Epithelial cell of proximal tubule (primary cell): ENCODE data around the gene ZNF319. TPM values are rescaled to one million over a fixed set of nuclear protein-coding genes. Genes with fewer than 3 reads are reported as not detected.

Experiments used
- DNase-seq: peaks from one replicate; pipeline ENCODE4 v3.0.0-alpha.2; 2011; ENCODE audit warnings: low read depth
- H3K4me3 ChIP-seq: 2 replicates; pipeline ENCODE4 v1.5.1; 2011; ENCODE audit warnings: low read depth, mild to moderate bottlenecking, low read length
- total RNA-seq: library from RNA; depleted of rRNA; stranded (reverse); fragments of >200 nt; gene quantifications from 2 replicates; pipeline ENCODE4 v1.2.3, GENCODE V29; 2015
- TF ChIP-seq, protein P1 (sequence below): conservative IDR thresholded peaks from 2 replicates; pipeline ENCODE4 v1.5.1; 2012; ENCODE audit warnings: low read depth, mild to moderate bottlenecking, low read length

The ZNF319 gene
- total RNA-seq, 1 donor from 2014 or later, result 9.1 TPM

DNA sequence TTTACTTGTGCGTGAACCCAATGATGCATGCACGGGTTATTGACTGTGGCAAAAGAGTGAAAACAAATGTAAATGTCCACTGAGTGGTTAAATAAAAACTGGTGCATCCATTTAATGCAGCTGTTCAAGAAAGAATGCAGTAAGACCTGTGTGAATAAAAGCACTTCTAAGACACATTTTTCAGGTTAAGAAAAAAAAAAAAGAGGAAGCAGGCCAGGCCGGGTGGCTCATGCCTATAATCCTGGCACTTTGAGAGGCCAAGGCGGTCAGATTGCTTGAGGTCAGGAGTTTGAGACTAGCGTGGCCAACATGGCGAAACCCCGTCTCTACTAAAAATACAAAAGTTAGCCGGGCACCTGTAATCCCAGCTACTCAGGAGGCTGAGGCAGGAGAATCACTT lies 41.4 kb downstream of the ZNF319 start:
- H3K4me3 ChIP-seq, result no peak overlapping the region
- TF ChIP-seq, protein P1, sequence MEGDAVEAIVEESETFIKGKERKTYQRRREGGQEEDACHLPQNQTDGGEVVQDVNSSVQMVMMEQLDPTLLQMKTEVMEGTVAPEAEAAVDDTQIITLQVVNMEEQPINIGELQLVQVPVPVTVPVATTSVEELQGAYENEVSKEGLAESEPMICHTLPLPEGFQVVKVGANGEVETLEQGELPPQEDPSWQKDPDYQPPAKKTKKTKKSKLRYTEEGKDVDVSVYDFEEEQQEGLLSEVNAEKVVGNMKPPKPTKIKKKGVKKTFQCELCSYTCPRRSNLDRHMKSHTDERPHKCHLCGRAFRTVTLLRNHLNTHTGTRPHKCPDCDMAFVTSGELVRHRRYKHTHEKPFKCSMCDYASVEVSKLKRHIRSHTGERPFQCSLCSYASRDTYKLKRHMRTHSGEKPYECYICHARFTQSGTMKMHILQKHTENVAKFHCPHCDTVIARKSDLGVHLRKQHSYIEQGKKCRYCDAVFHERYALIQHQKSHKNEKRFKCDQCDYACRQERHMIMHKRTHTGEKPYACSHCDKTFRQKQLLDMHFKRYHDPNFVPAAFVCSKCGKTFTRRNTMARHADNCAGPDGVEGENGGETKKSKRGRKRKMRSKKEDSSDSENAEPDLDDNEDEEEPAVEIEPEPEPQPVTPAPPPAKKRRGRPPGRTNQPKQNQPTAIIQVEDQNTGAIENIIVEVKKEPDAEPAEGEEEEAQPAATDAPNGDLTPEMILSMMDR, result no peak
- DNase-seq, result no peak

- no peak overlapping the region for H3K4me3 ChIP-seq
- no peak for DNase-seq
- TF ChIP-seq, protein P1, result no peak
Observed at GRCh38 chr16:57958544-57958943, 41.9 kb downstream of the ZNF319 start.

GRCh38 chr16:57957673-57958392 lies 42.6 kb downstream of the ZNF319 start:
- TF ChIP-seq, protein P1, result no peak
- no peak for DNase-seq
- no peak overlapping the region for H3K4me3 ChIP-seq

DNA sequence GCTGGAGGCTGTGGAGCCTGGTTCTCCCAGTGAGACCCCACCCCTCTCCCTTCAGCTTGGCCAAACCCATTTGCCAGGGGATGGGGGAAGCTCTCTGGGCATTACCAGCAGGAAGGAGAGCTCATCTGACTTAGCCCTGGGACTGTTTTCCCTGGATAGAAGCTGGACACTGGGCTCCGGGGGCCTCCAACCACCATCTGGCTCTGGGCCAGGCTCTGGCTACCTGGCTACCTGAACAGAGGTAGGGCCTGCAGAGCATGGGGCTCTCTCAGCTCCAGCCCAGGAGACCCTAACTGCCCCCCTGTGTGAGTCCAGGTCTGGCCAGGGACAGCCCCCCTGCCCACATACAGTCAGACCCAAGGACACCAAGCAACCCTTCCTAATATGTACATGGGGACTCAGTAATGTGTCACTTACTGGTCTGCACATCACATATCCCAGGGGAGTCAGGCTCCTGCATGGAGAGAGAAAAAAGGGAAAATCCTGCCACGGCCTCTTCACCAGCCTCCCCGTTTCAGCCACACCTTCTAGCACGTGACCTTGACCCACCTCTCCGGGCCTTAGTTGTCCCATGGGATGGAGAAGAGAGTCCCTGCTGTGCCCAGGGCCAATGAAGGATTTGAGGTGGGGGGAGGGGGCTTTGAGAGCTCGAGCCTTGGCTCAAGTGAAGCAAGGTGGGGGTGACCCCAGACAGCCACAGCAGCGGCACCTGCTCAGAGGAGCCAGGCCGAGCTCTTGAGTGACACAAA lies 43.4 kb downstream of the ZNF319 start:
- DNase-seq, result no peak
- TF ChIP-seq, protein P1, result no peak
- no peak overlapping the region for H3K4me3 ChIP-seq

DNA sequence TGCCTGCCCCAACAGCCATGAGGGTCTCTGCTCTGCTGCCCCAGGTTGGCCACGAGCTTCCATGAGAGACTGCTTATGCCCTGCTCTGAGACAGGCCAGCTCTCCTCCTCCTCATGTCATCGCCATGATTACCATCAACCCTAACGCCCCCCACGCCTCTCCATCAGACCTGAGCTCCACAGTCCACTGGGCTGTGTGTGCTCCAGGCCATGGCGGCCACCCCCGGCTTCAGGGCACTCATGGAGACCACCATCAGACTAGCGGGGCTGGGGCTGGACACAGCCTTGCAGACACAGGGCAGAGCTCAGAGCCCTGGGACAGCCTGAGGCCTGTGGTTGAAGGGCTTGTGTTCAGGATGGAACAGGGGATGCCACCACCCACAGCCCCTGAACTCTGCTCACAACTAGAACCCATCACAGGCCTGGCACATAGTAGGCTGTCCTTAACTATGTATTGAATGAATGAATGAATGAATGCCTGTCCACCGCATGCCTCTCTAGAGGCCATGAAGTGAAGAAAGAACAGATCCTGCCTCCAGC lies 44.1 kb downstream of the ZNF319 start:
- no peak overlapping the region for H3K4me3 ChIP-seq
- TF ChIP-seq, protein P1, result no peak
- DNase-seq, result no peak

DNA sequence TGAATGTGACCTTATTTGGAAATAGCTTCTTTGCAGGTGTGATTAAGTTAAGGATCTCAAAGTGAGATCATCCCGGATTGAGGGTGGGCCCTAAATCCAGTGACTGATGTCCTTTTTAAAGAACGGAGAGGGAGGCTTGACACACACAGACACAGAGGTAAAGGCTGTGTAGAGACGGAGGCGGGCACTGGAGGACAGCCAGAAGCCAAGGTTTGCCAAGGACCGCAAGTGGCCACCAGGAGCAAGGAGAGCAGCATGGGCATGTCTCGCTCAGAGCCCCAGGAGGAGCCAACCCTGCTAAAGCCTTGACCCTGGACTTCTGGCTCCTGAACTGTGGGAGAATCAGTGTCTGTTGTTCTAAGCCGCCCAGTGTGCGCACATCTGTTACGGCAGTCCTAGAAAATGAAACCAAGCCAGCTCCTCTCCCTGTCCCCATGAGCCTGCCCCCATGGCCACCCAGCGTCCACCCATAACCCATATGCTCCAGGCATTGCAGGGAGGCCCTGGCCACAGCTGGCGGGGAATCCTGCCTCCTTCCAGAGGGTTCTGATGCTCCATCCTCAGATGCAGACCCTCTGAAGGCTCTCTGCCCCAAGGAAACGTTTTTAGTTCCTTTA lies 44.8 kb downstream of the ZNF319 start:
- no peak for DNase-seq
- H3K4me3 ChIP-seq, result no peak overlapping the region
- TF ChIP-seq, protein P1, result peak; percentile 23
